LHCN-M2 (cell line): ENCODE results near the gene TCEAL5. TPM values are rescaled to one million over a fixed set of nuclear protein-coding genes. Genes with fewer than 3 reads are reported as not detected.
"Not testable (repeated sequence)": the region's sequence is repeated elsewhere in the genome, so short reads cannot be mapped to it uniquely, and the experiment has no call there.

Experiments used
- DNase-seq: peaks from one replicate; pipeline ENCODE4 v3.0.0-alpha.2; 2012; ENCODE audit warnings: low read depth
- total RNA-seq: library from RNA; depleted of rRNA; stranded (reverse); fragments of >200 nt; gene quantifications from 2 replicates; pipeline ENCODE4 v1.2.3, GENCODE V29; 2014; rRNA removed

Gene TCEAL5
- total RNA-seq, 1 experiment from 2014 or later: not detected

DNA sequence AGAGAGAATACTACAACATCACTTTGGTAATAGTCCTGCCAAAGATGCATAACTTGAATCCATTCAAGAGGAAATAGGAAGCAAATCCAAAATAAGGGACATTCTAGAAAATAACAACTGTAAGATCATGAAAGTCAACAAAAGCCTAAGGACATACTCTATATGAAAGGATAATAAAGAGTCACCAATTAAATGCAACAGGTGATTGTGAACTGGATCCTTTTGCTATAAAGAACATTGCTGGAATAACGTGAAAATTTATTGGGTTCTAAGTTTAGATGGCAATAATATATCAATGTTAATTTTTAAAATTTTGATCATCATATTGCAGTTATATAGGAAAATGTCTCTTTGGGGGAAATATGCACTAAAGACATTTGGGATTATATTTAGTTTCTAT is 41.7 kb downstream of the TCEAL5 start:
- no peak for DNase-seq

DNA sequence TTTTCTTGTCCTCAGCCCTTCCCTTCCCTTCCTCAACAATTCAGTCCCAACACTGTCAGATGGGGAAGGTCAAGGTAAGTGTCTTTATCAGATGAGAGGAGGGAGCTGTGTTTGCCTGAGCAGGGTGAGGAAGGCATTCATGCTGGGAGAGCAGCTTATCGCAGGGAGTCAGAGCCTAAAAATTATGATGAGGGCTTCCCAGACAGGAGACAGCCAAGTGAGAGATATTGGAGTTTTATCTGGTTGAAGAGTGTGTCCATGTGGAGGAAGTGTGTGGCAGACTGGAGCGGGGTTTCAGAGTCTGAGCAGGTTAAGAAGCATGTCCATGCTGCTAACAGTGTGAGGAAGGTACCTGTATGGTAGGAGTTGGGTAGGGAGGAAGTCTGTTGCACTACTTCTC is 43.3 kb downstream of the TCEAL5 start:
- no peak for DNase-seq

DNA sequence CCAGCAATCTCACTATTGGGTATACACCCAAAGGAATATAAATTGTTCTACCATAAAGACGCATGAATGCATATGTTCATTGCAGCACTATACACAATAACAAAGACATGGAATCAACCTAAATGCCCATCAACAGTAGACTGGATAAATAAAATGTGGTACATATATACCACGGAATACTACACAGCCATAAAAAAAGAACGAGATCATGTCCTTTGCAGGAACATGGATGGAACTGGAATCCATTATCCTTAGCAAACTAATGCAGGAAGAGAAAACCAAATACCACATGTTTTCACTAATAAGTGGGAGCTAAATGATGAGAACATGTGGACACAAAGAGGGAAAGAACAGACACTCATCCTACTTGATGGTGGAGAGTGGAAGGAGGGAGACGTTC is 50.6 kb downstream of the TCEAL5 start:
- not testable (repeated sequence) for DNase-seq

Other genes starting within 250 kb of the TCEAL5 start
- gene BEX1, start 212.6 kb downstream of the TCEAL5 start, total RNA-seq: 11.0 and 11.5 TPM in 2 replicates
- gene NXF3, start 183.6 kb downstream of the TCEAL5 start, total RNA-seq: 0.46 and 2.4 TPM in 2 replicates
- 1.5 and 1.9 TPM in 2 replicates for gene BEX4, start 61.6 kb downstream of the TCEAL5 start, total RNA-seq
- gene TCEAL8, start 21.6 kb downstream of the TCEAL5 start, total RNA-seq: 144 and 146 TPM in 2 replicates
- 0.57 and 0.58 TPM in 2 replicates for gene BEX2, start 34.2 kb upstream of the TCEAL5 start, total RNA-seq
- 61.0 and 66.2 TPM in 2 replicates for gene TCEAL7, start 53.5 kb upstream of the TCEAL5 start, total RNA-seq
- gene TCEAL9, start 79.8 kb upstream of the TCEAL5 start, total RNA-seq: 224 and 277 TPM in 2 replicates
- gene BEX3, start 99.8 kb upstream of the TCEAL5 start, total RNA-seq: 354 and 380 TPM in 2 replicates
- gene RAB40A, start 242.7 kb upstream of the TCEAL5 start, total RNA-seq: 0.11 and 0.38 TPM in 2 replicates